ENCODE data around the gene GALR3. TPM values are rescaled to one million over a fixed set of nuclear protein-coding genes. Genes with fewer than 3 reads are reported as not detected.
A peak's percentile ranks its signal among the peaks of the same experiment; 100 is the strongest.

GALR3 gene
- total and polyA plus RNA-seq, 8 donors: not detected

GRCh38 chr22:37817705-37818408, 5.3 kb upstream of the GALR3 start:
- peaks cover 15 to 19% of the 10 kb centered on the region in 2 donors for H3K4me1 ChIP-seq
- ATAC-seq (peak; percentile 97), DNase-seq (peak; percentile 68 to 95 (median 82))
- no peaks in the 10 kb centered on the region for H3K9me3 ChIP-seq
- H3K4me3 ChIP-seq: peak overlapping the region; percentile 9 to 34
- peak overlapping the region in 1 of 2 donors; percentile 57 for H3K27ac ChIP-seq
- peaks cover 6 to 52% of the 10 kb centered on the region in 2 donors for H3K27me3 ChIP-seq
- peaks cover 0 to 18% of the 10 kb centered on the region in 2 donors for H3K36me3 ChIP-seq
- peak; percentile 94 to 98 for TF ChIP-seq CTCF (IDR thresholded peaks at IDR 0.05)
- intact Hi-C loops (cut with DNase I): loop anchor here (2.0 to 10.0 kb wide), 2 partner anchors 45 to 47 kb away; no protein-coding TSS in a partner anchor

- peaks cover 6 to 59% of the 10 kb centered on the region in 2 donors for H3K27me3 ChIP-seq
- H3K36me3 ChIP-seq: peaks cover 0 to 13% of the 10 kb centered on the region in 2 donors
- DNase-seq (peak; percentile 29 to 92 (median 60)), ATAC-seq (peak; percentile 76)
- H3K4me1 ChIP-seq: peaks cover 15 to 19% of the 10 kb centered on the region in 2 donors
- intact Hi-C loops (cut with DNase I): loop anchor here in 1 of 2 donors (10.0 kb wide), 1 partner anchor 46 kb away; no protein-coding TSS in a partner anchor
- H3K4me3 ChIP-seq: peak overlapping the region; percentile 8 to 34
- H3K9me3 ChIP-seq: no peaks in the 10 kb centered on the region
- no peak overlapping the region for H3K27ac ChIP-seq
- TF ChIP-seq CTCF (IDR thresholded peaks at IDR 0.05): peak in 1 of 2 donors; percentile 10
These were observed 4.6 kb upstream of the GALR3 start for GRCh38 chr22:37818409-37819104.

GRCh38 chr22:37819105-37819433, 4.1 kb upstream of the GALR3 start:
- intact Hi-C loops (cut with DNase I): loop anchor here in 1 of 2 donors (10.0 kb wide), 1 partner anchor 46 kb away; no protein-coding TSS in a partner anchor
- ATAC-seq (no peak), DNase-seq (no peak)
- Histone ChIP-seq H3K9me3 (no peaks in the 10 kb centered on the region), H3K36me3 (peaks cover 0 to 9% of the 10 kb centered on the region in 2 donors), H3K27ac (no peak overlapping the region), H3K27me3 (peaks cover 6 to 64% of the 10 kb centered on the region in 2 donors), H3K4me1 (peaks cover 15 to 21% of the 10 kb centered on the region in 2 donors), H3K4me3 (peak overlapping the region; percentile 8 to 34)
- TF ChIP-seq CTCF (IDR thresholded peaks at IDR 0.05): no peak

- intact Hi-C loops (cut with DNase I): loop anchor here in 1 of 2 donors (10.0 kb wide), 1 partner anchor 144 kb away; no protein-coding TSS in a partner anchor
- Histone ChIP-seq H3K27me3 (peaks cover 6 to 76% of the 10 kb centered on the region in 2 donors), H3K4me3 (no peak overlapping the region), H3K9me3 (no peaks in the 10 kb centered on the region), H3K36me3 (peaks cover 0 to 3% of the 10 kb centered on the region in 2 donors), H3K27ac (no peak overlapping the region), H3K4me1 (peaks cover 15 to 32% of the 10 kb centered on the region in 2 donors)
- no peak for TF ChIP-seq CTCF (IDR thresholded peaks at IDR 0.05)
- DNase-seq: peak in 1 of 4 donors; percentile 31
- no peak for ATAC-seq
These were observed 2.8 kb upstream of the GALR3 start for GRCh38 chr22:37820350-37820749.
